ENCODE data around the gene ZSWIM3.
A peak's percentile ranks its signal among the peaks of the same experiment; 100 is the strongest.

Gene ZSWIM3

GRCh38 chr20:45833030-45833882 is 24.2 kb upstream of the ZSWIM3 start, which contains the start of gene SNX21:
SNX21 (plus strand) TSS chr20:45833799; CDS start chr20:45833920, 121 bp downstream.
- no peak for DNase-seq

GRCh38 chr20:45833883-45834796 is 23.3 kb upstream of the ZSWIM3 start:
- peak; percentile 77 for DNase-seq

- DNase-seq = no peak
These were observed 22.6 kb upstream of the ZSWIM3 start for GRCh38 chr20:45834797-45835161.

- no peak for DNase-seq
These were observed 22.1 kb upstream of the ZSWIM3 start for GRCh38 chr20:45835329-45835765.

GRCh38 chr20:45835825-45836224 is 21.6 kb upstream of the ZSWIM3 start:
- DNase-seq = no peak

DNA sequence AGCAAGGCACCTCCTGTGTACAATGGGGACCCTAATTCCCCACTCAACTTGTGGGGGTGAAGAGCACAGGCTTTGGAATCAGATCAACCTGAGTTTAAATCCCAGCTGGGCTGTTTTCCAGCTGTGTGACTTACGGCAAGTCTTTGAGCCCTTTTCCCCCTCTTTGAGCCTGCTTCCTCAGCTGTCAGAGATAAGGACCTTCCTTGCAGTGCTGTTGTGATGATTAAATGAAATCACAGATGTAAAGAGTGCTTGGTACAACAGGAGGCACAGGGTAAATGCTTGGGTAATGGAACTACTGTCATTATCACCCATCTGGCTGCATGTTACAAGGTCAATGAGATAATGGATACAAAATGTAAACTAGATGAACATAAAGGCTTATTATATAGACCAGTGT is 20.6 kb upstream of the ZSWIM3 start:
- no peak for DNase-seq

- DNase-seq = no peak
These were observed 16.7 kb upstream of the ZSWIM3 start for GRCh38 chr20:45840700-45841198.

DNA sequence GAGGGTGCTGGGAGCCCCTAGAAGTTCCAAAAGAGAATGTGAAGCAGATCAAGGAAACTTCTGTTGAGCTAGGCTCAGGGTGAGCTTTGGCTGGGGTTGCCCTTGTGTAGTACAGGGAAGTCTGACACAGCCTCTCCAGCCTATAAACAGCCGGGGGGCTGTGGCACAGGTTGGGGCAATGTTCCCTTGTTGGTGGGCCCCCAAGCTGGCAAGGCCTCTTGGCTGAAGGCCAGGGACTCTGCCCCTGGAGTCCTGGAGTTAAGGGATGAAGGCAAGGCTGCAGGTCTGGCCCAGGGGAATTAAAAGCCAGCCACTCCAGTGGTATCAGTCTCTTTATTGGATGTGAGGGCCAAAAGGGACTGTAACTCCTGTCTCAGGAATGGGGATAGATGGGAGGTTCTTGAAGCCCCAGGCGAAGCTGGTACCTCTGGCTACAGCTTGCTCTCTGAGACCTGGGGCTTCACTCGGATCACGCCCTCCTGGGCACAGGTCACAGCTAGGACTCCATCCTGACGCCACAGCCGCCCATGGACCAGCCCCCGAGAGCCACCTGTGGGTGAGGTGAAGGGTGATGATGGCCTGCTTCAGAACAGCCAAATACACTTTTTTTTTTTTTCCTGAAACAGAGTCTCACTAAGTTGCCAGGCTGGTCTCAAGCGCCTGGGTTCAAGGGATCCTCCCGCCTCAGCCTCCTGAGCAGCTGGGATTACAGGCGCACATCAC is 15.8 kb upstream of the ZSWIM3 start:
- DNase-seq = no peak

GRCh38 chr20:45842169-45842812 is 15.1 kb upstream of the ZSWIM3 start:
- no peak for DNase-seq

DNA sequence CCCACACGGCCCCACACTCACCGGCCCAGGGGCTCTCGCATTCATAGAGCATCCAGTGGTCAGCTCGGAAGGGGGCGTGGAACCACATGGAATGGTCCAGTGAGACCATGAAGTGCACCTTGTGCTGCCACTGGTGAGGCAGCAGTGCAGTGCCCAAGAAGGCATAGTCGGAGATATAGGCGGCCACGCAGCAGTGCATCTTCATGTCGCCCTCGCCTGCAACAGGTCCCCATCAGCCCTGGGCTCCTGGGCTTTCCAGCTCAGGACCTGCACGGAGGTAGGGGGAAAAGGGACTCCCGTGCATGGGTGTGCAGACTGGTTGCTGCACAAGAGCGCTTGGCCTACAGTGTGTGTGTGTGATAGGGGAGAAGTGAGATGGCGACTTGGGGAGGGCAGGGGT is 13.9 kb upstream of the ZSWIM3 start:
- DNase-seq = no peak

GRCh38 chr20:45845452-45845851 is 12.0 kb upstream of the ZSWIM3 start:
- no peak for DNase-seq

DNA sequence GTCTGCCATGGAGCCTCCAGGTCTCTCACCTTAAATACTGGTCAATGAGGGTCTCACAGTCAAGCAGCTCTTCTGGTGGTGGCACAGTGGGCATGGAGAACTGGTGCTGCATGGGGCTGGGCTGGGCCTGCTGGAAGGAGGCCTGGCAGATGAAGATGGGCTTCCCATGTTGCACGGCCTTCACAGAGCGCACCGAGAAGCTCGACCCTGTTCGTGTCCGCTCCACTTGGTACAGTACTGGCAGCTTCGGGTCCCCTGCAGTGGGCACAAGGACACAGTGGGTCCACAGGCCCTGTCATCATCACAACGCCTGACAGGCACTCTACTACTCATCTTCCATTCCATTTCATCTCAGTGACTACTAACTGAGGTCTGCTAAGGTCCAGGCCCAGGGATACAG is 9.0 kb upstream of the ZSWIM3 start:
- DNase-seq = no peak

GRCh38 chr20:45848969-45849582 is 8.3 kb upstream of the ZSWIM3 start:
- no peak for DNase-seq

DNA sequence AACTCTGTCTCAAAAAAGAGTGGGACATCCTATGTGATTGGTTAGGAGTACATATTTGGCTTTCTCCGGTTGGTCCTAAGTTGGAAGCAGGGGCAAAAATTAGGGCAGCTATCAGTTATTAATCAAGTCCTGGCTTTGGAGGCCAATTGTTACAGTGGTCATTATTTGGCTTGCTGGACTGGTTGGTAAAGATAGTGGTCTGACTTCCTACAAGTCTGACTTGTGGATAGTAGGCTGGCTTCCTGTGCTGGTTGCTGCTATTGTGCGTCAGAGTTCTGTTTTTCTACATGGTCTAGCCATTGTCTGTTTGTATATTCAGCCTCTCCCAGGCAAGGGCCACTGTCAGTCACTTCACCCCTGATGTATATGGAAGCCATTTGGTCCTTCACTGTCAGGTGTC is 7.2 kb upstream of the ZSWIM3 start:
- no peak for DNase-seq

- no peak for DNase-seq
These were observed 6.5 kb upstream of the ZSWIM3 start for GRCh38 chr20:45850926-45851325.

DNA sequence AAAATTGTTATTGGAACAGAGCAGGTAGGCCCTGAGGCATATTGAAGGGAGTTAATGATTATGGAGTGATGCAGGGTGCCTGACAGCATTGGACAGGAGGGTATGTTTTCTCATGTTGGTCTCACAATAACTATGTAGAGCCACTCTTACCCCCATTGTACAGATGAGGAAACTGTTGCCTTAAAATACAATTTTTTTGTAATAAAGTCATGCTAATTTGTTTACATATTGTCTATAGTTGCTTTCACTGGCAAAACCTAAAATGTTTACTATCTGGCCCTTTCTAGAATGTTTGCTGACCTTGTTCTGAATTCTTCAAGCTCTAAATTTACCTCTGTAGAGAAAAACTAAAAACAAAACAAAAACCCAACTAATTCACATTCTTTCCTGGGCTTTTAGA is 5.9 kb upstream of the ZSWIM3 start:
- DNase-seq = no peak

- no peak for DNase-seq
These were observed 5.1 kb upstream of the ZSWIM3 start for GRCh38 chr20:45852326-45852725.

DNA sequence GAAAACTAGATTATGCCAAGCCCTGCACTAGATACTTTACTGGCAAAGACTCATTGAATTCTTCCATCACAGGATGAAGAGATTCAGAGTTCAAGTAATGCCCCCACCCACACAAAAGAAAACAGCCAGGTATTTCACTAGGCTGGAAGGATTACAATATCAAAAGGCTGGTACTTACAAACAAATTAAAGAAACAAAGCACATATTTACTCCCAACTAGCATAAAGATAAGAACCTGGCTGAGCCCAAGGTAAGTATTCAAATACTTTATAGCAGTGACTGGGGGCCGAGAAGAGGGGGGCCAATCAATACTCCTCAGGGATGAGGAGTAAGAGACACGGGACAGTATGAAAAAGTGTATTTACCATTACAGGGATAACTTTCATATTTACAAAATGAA is 3.9 kb upstream of the ZSWIM3 start:
- DNase-seq = no peak

DNA sequence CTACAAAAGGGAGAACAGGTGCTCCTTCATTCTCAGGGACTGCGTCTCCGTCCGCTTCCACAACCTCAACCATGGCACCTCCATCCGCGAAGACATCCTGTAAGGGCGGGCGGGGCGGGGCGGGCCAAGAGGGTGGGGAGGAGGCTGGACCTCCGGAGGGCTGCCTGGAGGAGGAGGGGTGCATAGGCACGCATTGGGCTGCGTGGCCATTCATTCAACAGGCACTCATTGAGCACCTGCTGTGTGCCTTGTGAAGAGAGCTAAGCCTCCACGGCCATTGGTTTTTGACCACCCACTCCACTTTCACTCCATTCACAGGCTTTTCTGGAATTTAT is 435 bp downstream of the ZSWIM3 start:
- no peak for DNase-seq

GRCh38 chr20:45859916-45860315 is 2.5 kb downstream of the ZSWIM3 start:
- no peak for DNase-seq

- no peak for DNase-seq
These were observed 3.3 kb downstream of the ZSWIM3 start for GRCh38 chr20:45860560-45861220.
